Thyroid gland (tissue), 4 donors: ENCODE results near the gene POLR1C.

Experiments used
- CTCF ChIP-seq, 6 experiments: fragments of 200-600 bp in 3 of 6; fragments of 450-650 bp in 3 of 6; sonication (generic) in 3 of 6; IDR thresholded peaks; one replicate each; pipeline ENCODE4 v1.5.1; 2016 to 2019; ENCODE audit warnings: antibody characterized with exemption in 6 of 6, mild to moderate bottlenecking in 2 of 6, inconsistent platforms in 1 of 6, moderate library complexity in 1 of 6
- POLR2A ChIP-seq, 2 donors: fragments of 450-650 bp; IDR thresholded peaks; one replicate each; pipeline ENCODE4 v1.6.1; 2017; ENCODE audit warnings: antibody characterized with exemption in 2 of 2, mild to moderate bottlenecking in 2 of 2, moderate library complexity in 1 of 2

DNA sequence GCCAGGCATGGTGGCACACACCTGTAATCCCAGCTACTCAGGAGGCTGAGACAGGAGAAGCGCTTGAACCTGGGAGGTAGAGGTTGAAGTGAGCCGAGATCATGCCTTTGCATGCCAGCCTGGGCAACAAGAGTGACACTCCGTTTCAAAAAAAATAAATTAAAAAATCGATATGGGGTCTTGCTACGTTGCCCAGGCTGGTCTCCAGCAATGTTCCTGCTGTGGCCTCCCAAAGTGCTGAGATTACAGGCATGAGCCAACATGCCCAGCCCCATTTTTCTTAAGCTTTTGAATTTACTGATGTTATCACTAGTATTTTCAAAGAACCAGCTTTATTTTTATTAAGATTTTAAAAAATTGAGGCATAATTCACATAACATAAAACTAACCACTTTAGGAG, 23.6 kb downstream of the POLR1C start:
- TF ChIP-seq CTCF (IDR thresholded peaks at IDR 0.05) (no peak), POLR2A (IDR thresholded peaks at IDR 0.05) (no peak)
